Placental epithelial cell (primary cell): Measurements from ENCODE around the gene APLP2. TPM values are rescaled to one million over a fixed set of nuclear protein-coding genes. Genes with fewer than 3 reads are reported as not detected.

ENCODE experiments used
- small RNA-seq: library from RNA; depleted of rRNA; stranded (forward); fragments of <200 nt; gene quantifications from one replicate; pipeline ENCODE3, GENCODE V24; 2012
- total RNA-seq: library from RNA; depleted of rRNA; stranded (reverse); fragments of >200 nt; gene quantifications from 2 replicates; pipeline ENCODE4 v1.2.3, GENCODE V29; 2012

The APLP2 gene
- 145 and 263 TPM in 2 replicates for total RNA-seq

GRCh38 chr11:130069659-130070108 lies at the start of gene APLP2:
APLP2 (plus strand) TSS chr11:130069894; CDS start chr11:130069978, 84 bp downstream.

GRCh38 chr11:130159657-130160497 lies 90.2 kb downstream of the APLP2 start, which contains the start of gene ST14:
ST14 (plus strand) TSS chr11:130159782; CDS start chr11:130159980, 198 bp downstream.

Small RNA genes lying within 50 kb of the gene (small RNA-seq; reads per million reads assigned to genes)
- not detected for gene RF00015
- gene RPL34P21: not detected

Other genes with a start within 250 kb of the APLP2 start
- gene NFRKB, start 174.3 kb upstream of the APLP2 start, total RNA-seq: 22.0 and 22.7 TPM in 2 replicates
- gene PRDM10, start 67.1 kb upstream of the APLP2 start, total RNA-seq: 8.2 and 9.0 TPM in 2 replicates
- gene ST14, start 89.9 kb downstream of the APLP2 start, total RNA-seq: 0.11 TPM in 1 of 2 replicates, not detected in the other
- 28.7 and 34.2 TPM in 2 replicates for gene ZBTB44, start 245.0 kb downstream of the APLP2 start, total RNA-seq